Measurements from ENCODE around the gene ACSF3. TPM values are rescaled to one million over a fixed set of nuclear protein-coding genes. Genes with fewer than 3 reads are reported as not detected.

Gene ACSF3
- total and polyA plus RNA-seq, 2 experiments from 2014 or later = 27.6 to 32.2 TPM

DNA sequence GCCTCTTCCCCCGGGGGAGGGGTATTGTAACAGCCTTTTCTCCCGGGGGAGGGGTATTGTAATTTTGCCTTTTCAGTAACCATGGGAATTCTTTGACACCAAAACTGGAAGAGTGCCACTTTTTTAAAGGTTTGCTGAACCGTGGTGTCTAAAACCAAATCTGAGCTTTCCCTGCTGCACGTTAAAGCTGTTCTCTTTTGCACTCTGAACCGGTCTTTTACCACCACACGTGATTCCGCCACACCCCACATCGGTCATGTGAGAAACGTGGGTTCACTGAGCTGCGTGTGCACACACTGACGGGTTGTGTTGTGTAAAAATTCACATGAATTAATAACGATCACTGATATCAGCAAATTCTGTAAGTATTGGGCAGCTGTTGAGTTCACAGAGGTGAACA, 9.2 kb upstream of the ACSF3 start:
- Histone ChIP-seq H3K36me3 (no peaks in the 10 kb centered on the region), H3K9me3 (ENCODE audit: low read depth) (no peaks in the 10 kb centered on the region), H3K4me1 (ENCODE audit: low read depth) (no peaks in the 10 kb centered on the region), H3K27ac (no peak overlapping the region), H3K4me3 (no peak overlapping the region), H3K27me3 (peaks cover 7% of the 10 kb centered on the region)
- TF ChIP-seq, protein P1, sequence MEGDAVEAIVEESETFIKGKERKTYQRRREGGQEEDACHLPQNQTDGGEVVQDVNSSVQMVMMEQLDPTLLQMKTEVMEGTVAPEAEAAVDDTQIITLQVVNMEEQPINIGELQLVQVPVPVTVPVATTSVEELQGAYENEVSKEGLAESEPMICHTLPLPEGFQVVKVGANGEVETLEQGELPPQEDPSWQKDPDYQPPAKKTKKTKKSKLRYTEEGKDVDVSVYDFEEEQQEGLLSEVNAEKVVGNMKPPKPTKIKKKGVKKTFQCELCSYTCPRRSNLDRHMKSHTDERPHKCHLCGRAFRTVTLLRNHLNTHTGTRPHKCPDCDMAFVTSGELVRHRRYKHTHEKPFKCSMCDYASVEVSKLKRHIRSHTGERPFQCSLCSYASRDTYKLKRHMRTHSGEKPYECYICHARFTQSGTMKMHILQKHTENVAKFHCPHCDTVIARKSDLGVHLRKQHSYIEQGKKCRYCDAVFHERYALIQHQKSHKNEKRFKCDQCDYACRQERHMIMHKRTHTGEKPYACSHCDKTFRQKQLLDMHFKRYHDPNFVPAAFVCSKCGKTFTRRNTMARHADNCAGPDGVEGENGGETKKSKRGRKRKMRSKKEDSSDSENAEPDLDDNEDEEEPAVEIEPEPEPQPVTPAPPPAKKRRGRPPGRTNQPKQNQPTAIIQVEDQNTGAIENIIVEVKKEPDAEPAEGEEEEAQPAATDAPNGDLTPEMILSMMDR (IDR thresholded peaks at IDR 0.05; ENCODE audit: low read depth, low read length) = no peak
- DNase-seq (ENCODE audit: low read depth in 1 of 2, low spot score in 1 of 2) = no peak

GRCh38 chr16:89084814-89085612, 8.6 kb upstream of the ACSF3 start:
- no peak for DNase-seq (ENCODE audit: low read depth in 1 of 2, low spot score in 1 of 2)
- Histone ChIP-seq H3K27ac (no peak overlapping the region), H3K36me3 (no peaks in the 10 kb centered on the region), H3K4me3 (no peak overlapping the region), H3K4me1 (ENCODE audit: low read depth) (no peaks in the 10 kb centered on the region), H3K9me3 (ENCODE audit: low read depth) (no peaks in the 10 kb centered on the region), H3K27me3 (peaks cover 13% of the 10 kb centered on the region)
- TF ChIP-seq, protein P1 (IDR thresholded peaks at IDR 0.05; ENCODE audit: low read depth, low read length) = no peak

DNA sequence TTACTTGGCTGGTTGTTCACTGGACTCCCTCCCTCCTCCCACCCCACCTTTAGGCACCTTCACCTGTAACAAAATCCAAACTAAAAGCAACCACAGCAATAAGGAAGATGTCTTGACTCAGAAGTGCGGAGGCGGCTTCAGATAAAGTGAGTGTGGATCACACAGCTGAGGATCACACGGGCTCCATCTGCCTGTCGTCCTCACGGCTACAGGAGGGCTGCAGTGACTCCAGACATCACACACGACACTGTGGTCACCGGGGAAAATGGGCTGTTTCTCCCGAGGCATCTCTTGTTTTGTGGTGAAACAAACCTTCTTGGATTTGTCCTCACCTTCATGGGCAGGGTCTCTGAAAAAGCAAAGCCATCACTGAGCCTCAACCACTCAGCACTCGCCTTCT, 7.9 kb upstream of the ACSF3 start:
- Histone ChIP-seq H3K4me1 (ENCODE audit: low read depth) (no peaks in the 10 kb centered on the region), H3K36me3 (no peaks in the 10 kb centered on the region), H3K27ac (no peak overlapping the region), H3K4me3 (no peak overlapping the region), H3K27me3 (peaks cover 15% of the 10 kb centered on the region), H3K9me3 (ENCODE audit: low read depth) (no peaks in the 10 kb centered on the region)
- TF ChIP-seq, protein P1 (IDR thresholded peaks at IDR 0.05; ENCODE audit: low read depth, low read length) = no peak
- DNase-seq (ENCODE audit: low read depth in 1 of 2, low spot score in 1 of 2) = no peak

- H3K9me3 ChIP-seq (ENCODE audit: low read depth) = no peaks in the 10 kb centered on the region
- no peak overlapping the region for H3K27ac ChIP-seq
- DNase-seq (ENCODE audit: low read depth in 1 of 2, low spot score in 1 of 2) = no peak
- H3K27me3 ChIP-seq = peaks cover 15% of the 10 kb centered on the region
- no peaks in the 10 kb centered on the region for H3K36me3 ChIP-seq
- TF ChIP-seq, protein P1 (IDR thresholded peaks at IDR 0.05; ENCODE audit: low read depth, low read length) = no peak
- H3K4me1 ChIP-seq (ENCODE audit: low read depth) = peaks cover 1% of the 10 kb centered on the region
- H3K4me3 ChIP-seq = no peak overlapping the region
These were observed 5.6 kb upstream of the ACSF3 start for GRCh38 chr16:89087922-89088497.

- peaks cover 15% of the 10 kb centered on the region for H3K27me3 ChIP-seq
- H3K27ac ChIP-seq = no peak overlapping the region
- no peak for DNase-seq (ENCODE audit: low read depth in 1 of 2, low spot score in 1 of 2)
- peaks cover 3% of the 10 kb centered on the region for H3K4me1 ChIP-seq (ENCODE audit: low read depth)
- H3K9me3 ChIP-seq (ENCODE audit: low read depth) = no peaks in the 10 kb centered on the region
- no peak overlapping the region for H3K4me3 ChIP-seq
- TF ChIP-seq, protein P1 (IDR thresholded peaks at IDR 0.05; ENCODE audit: low read depth, low read length) = no peak
- no peaks in the 10 kb centered on the region for H3K36me3 ChIP-seq
These were observed 4.5 kb upstream of the ACSF3 start for GRCh38 chr16:89089120-89089519.
